HepG2 (cell line): ENCODE measurements around the gene RIPOR3. TPM values are rescaled to one million over a fixed set of nuclear protein-coding genes. Genes with fewer than 3 reads are reported as not detected.
A peak's percentile ranks its signal among the peaks of the same experiment; 100 is the strongest.

Experiments used
- ATAC-seq: fragments of 200-7000 bp; cut with Tn5 transposase; 3 replicates; pipeline ENCODE4 v1.9.1; 2020; ENCODE audit warnings: mild to moderate bottlenecking, moderate library complexity
- BruUV-seq: library from RNA; stranded (reverse); fragments of 400-500 nt; replicated peaks from 2 replicates; lab custom pipeline; 2021; lab: Mats Ljungman, UMichigan
- CTCF ChIA-PET: fragments of 300-600 bp; formaldehyde crosslinking; extraction: SDS; loops from one replicate; lab custom pipeline; 2021; ENCODE audit warnings: low total read pairs, inconsistent platforms, low intra/inter-chr PET ratio; lab: Yijun Ruan, JAX
- POLR2A ChIA-PET: fragments of 350-600 bp; sonication (Branson Sonifier 250); formaldehyde crosslinking; loops from one replicate; lab custom pipeline; 2020; ENCODE audit warnings: antibody characterized with exemption, inconsistent platforms; lab: Yijun Ruan, JAX
- DNase-seq: peaks from one replicate; pipeline ENCODE4 v3.0.0-alpha.2; 2015; ENCODE audit warnings: low spot score
- FAIRE-seq: peaks from 3 replicates; lab custom pipeline; 2011; peaks lifted over from hg19 to GRCh38; lab: Jason Lieb, UNC
- H2AFZ ChIP-seq: one replicate; pipeline ENCODE4 v1.6.1; 2011; ENCODE audit warnings: low read length, inconsistent platforms
- H3K27ac ChIP-seq: fragments of 300-600 bp; 3 replicates; pipeline ENCODE4 v1.8.0; 2011; ENCODE audit warnings: mixed run types, mild to moderate bottlenecking, mixed read lengths, low read length, inconsistent platforms; ENCODE audit not compliant: insufficient read depth; ENCODE audit errors: extremely low read length
- H3K27me3 ChIP-seq, 2 experiments: fragments of 200-600 bp in 1 of 2; 2 replicates in 1 of 2; 3 replicates in 1 of 2; pipeline versions ENCODE4 v1.6.0 to v1.8.0; 2011; ENCODE audit warnings: low read length in 2 of 2, mild to moderate bottlenecking in 2 of 2, moderate library complexity in 2 of 2, inconsistent platforms in 1 of 2; ENCODE audit not compliant: insufficient read depth in 2 of 2, control insufficient read depth in 1 of 2
- H3K36me3 ChIP-seq, 2 experiments: fragments of 200-600 bp in 1 of 2; replicated peaks in 1 of 2; 2 replicates in 1 of 2; 3 replicates in 1 of 2; pipeline versions ENCODE4 v1.5.1 to v1.8.0; 2011; ENCODE audit warnings: low read length in 2 of 2, inconsistent platforms in 1 of 2; ENCODE audit not compliant: insufficient read depth in 2 of 2, control insufficient read depth in 1 of 2
- H3K4me1 ChIP-seq: 2 replicates; pipeline ENCODE4 v1.5.1; 2012; ENCODE audit warnings: low read length, inconsistent platforms; ENCODE audit not compliant: insufficient read depth
- H3K4me2 ChIP-seq: 2 replicates; pipeline ENCODE4 v1.6.0; 2011; ENCODE audit warnings: low read depth, low read length, inconsistent platforms
- H3K4me3 ChIP-seq, 3 experiments: fragments of 200-600 bp in 1 of 3; sonication (generic), shearing (Covaris generic) in 1 of 3; replicated peaks in 1 of 3; 2 replicates each; pipeline ENCODE4 v1.5.1; 2011 to 2016; ENCODE audit warnings: low read length in 3 of 3, inconsistent platforms in 2 of 3, low read depth in 2 of 3, mild to moderate bottlenecking in 2 of 3, control low read depth in 1 of 3, mixed read lengths in 1 of 3; ENCODE audit not compliant: insufficient read depth in 1 of 3
- H3K79me2 ChIP-seq: one replicate; pipeline ENCODE4 v1.6.1; 2011; ENCODE audit warnings: low read length, inconsistent platforms; ENCODE audit not compliant: insufficient read depth
- H3K9ac ChIP-seq: 2 replicates; pipeline ENCODE4 v1.6.0; 2011; ENCODE audit warnings: mild to moderate bottlenecking, low read depth, low read length, inconsistent platforms; ENCODE audit not compliant: insufficient read depth
- H3K9me3 ChIP-seq: 2 replicates; pipeline ENCODE4 v1.5.1; 2012; ENCODE audit warnings: mild to moderate bottlenecking, low read length
- H4K20me1 ChIP-seq: 2 replicates; pipeline ENCODE4 v1.6.0; 2011; ENCODE audit warnings: inconsistent platforms, mild to moderate bottlenecking, low read length, moderate library complexity; ENCODE audit not compliant: insufficient read depth
- USF2 ChIP-seq, 2 experiments: sonication (generic) in 1 of 2; formaldehyde crosslinking in 1 of 2; IDR thresholded peaks; 2 replicates each; pipeline versions ENCODE4 v1.5.1 to v1.6.1; 2011 to 2020; ENCODE audit warnings: borderline replicate concordance in 1 of 2, low read depth in 1 of 2, low read length in 1 of 2, mild to moderate bottlenecking in 1 of 2, missing genetic modification reagents in 1 of 2, moderate library complexity in 1 of 2
- ZFP36 ChIP-seq: fragments of 150-350 bp; IDR thresholded peaks from 2 replicates; pipeline ENCODE4 v1.6.1; 2018; ENCODE audit warnings: borderline replicate concordance, low read length, low read depth; ENCODE audit not compliant: partially characterized antibody
- WGBS: methylation state at CpG from one replicate; pipeline ENCODE4 v1.1.6; 2017; ENCODE audit warnings: low lambda C conversion rate; 5-methylcytosine and 5-hydroxymethylcytosine counted together
- in situ Hi-C: cut with HindIII; loops from 2 replicates; pipeline ENCODE4 v1.10.0; 2017; ENCODE audit warnings: low pct_unique_long_range_greater_than_20kb; ENCODE audit not compliant: extremely low pct_ligation_motif_present
- intact Hi-C: fragments of 100-400 bp; cut with micrococcal nuclease; formaldehyde crosslinking; loops from one replicate; pipeline ENCODE4 v1.10.0; 2022; ENCODE audit not compliant: unreplicated experiment
- polyA plus RNA-seq, 8 experiments: library from polyadenylated mRNA; depleted of rRNA in 3 of 8; stranded (reverse) in 7 of 8; unstranded in 1 of 8; fragments of >200 nt; fragmentation: Illumina TruSeq in 4 of 8; extraction: Trizol in 4 of 8; gene quantifications; 2 replicates each; pipeline versions ENCODE4 v1.2.1 to v1.2.3, GENCODE V29; 2011 to 2016; ENCODE audit warnings: low read depth in 4 of 8, missing spikeins in 1 of 8, mixed read lengths in 1 of 8; ENCODE audit not compliant: insufficient read depth in 1 of 8
- total RNA-seq, 5 experiments: library from RNA; depleted of rRNA; stranded (reverse); fragments of >200 nt; fragmentation: Illumina TruSeq; extraction: Trizol; gene quantifications; 2 replicates each; pipeline ENCODE4 v1.2.3, GENCODE V29; 2016; ENCODE audit warnings: low read depth in 1 of 5

The RIPOR3 gene
- total and polyA plus RNA-seq, 2 of the 13 experiments (the other 11 are each of a cell fraction or from before 2014, with no cell fraction given) = 0.18 TPM; not detected in 1

GRCh38 chr20:50648651-50649050 lies 42.7 kb downstream of the RIPOR3 start:
- CTCF ChIA-PET = no interaction called here
- no peak for ATAC-seq

More at GRCh38 chr20:50648651-50649050, 42.7 kb downstream of the RIPOR3 start:
- Histone ChIP-seq H3K4me1 (peaks cover 51% of the 10 kb centered on the region), H3K4me2 (no peak overlapping the region), H3K9me3 (peaks cover 6% of the 10 kb centered on the region), H4K20me1 (no peaks in the 10 kb centered on the region), H3K27me3 (no peaks in the 10 kb centered on the region), H3K36me3 (no peaks in the 10 kb centered on the region), H3K9ac (no peak overlapping the region), H2AFZ (no peak overlapping the region), H3K4me3 (no peak overlapping the region), H3K79me2 (no peaks in the 10 kb centered on the region), H3K27ac (no peak overlapping the region)
- FAIRE-seq = no peak
- in situ Hi-C loops = loop anchor here (25.0 kb wide), 1 partner anchor 89 kb away; the partner anchor contains the start of gene PARD6B
- TF ChIP-seq USF2 (IDR thresholded peaks at IDR 0.05; ENCODE audit: low read depth, low read length) = 0 out of 2 replicates have a peak, but pooled peaks have one; percentile 7
- TF ChIP-seq USF2 (CRISPR knock-in tag; IDR thresholded peaks at IDR 0.05; ENCODE audit: borderline replicate concordance) = no peak
- no peak for TF ChIP-seq ZFP36
- WGBS = 74% methylated on average over 6 of the region's 6 CpGs
- POLR2A ChIA-PET = no interaction called here
- DNase-seq = no peak
- BruUV-seq = no TSS peak
- intact Hi-C loops = loop anchor here (5.0 kb wide), 1 partner anchor 79 kb away; no protein-coding TSS in a partner anchor
